HepG2 (cell line): ENCODE data around the gene MAP3K21. TPM values are rescaled to one million over a fixed set of nuclear protein-coding genes. Genes with fewer than 3 reads are reported as not detected.

ENCODE experiments used
- ATAC-seq: fragments of 200-7000 bp; cut with Tn5 transposase; 3 replicates; pipeline ENCODE4 v1.9.1; 2020; ENCODE audit warnings: mild to moderate bottlenecking, moderate library complexity
- BruUV-seq: library from RNA; stranded (reverse); fragments of 400-500 nt; replicated peaks from 2 replicates; lab custom pipeline; 2021; lab: Mats Ljungman, UMichigan
- CTCF ChIA-PET: fragments of 300-600 bp; formaldehyde crosslinking; extraction: SDS; loops from one replicate; lab custom pipeline; 2021; ENCODE audit warnings: low total read pairs, inconsistent platforms, low intra/inter-chr PET ratio; lab: Yijun Ruan, JAX
- POLR2A ChIA-PET: fragments of 350-600 bp; sonication (Branson Sonifier 250); formaldehyde crosslinking; loops from one replicate; lab custom pipeline; 2020; ENCODE audit warnings: antibody characterized with exemption, inconsistent platforms; lab: Yijun Ruan, JAX
- DNase-seq: peaks from one replicate; pipeline ENCODE4 v3.0.0-alpha.2; 2015; ENCODE audit warnings: low spot score
- FAIRE-seq: peaks from 3 replicates; lab custom pipeline; 2011; peaks lifted over from hg19 to GRCh38; lab: Jason Lieb, UNC
- H2AFZ ChIP-seq: one replicate; pipeline ENCODE4 v1.6.1; 2011; ENCODE audit warnings: low read length, inconsistent platforms
- H3K27ac ChIP-seq: fragments of 300-600 bp; 3 replicates; pipeline ENCODE4 v1.8.0; 2011; ENCODE audit warnings: mixed run types, mild to moderate bottlenecking, mixed read lengths, low read length, inconsistent platforms; ENCODE audit not compliant: insufficient read depth; ENCODE audit errors: extremely low read length
- H3K27me3 ChIP-seq, 2 experiments: fragments of 200-600 bp in 1 of 2; 2 replicates in 1 of 2; 3 replicates in 1 of 2; pipeline versions ENCODE4 v1.6.0 to v1.8.0; 2011; ENCODE audit warnings: low read length in 2 of 2, mild to moderate bottlenecking in 2 of 2, moderate library complexity in 2 of 2, inconsistent platforms in 1 of 2; ENCODE audit not compliant: insufficient read depth in 2 of 2, control insufficient read depth in 1 of 2
- H3K36me3 ChIP-seq, 2 experiments: fragments of 200-600 bp in 1 of 2; replicated peaks in 1 of 2; 2 replicates in 1 of 2; 3 replicates in 1 of 2; pipeline versions ENCODE4 v1.5.1 to v1.8.0; 2011; ENCODE audit warnings: low read length in 2 of 2, inconsistent platforms in 1 of 2; ENCODE audit not compliant: insufficient read depth in 2 of 2, control insufficient read depth in 1 of 2
- H3K4me1 ChIP-seq: 2 replicates; pipeline ENCODE4 v1.5.1; 2012; ENCODE audit warnings: low read length, inconsistent platforms; ENCODE audit not compliant: insufficient read depth
- H3K4me2 ChIP-seq: 2 replicates; pipeline ENCODE4 v1.6.0; 2011; ENCODE audit warnings: low read depth, low read length, inconsistent platforms
- H3K4me3 ChIP-seq, 3 experiments: fragments of 200-600 bp in 1 of 3; sonication (generic), shearing (Covaris generic) in 1 of 3; replicated peaks in 1 of 3; 2 replicates each; pipeline ENCODE4 v1.5.1; 2011 to 2016; ENCODE audit warnings: low read length in 3 of 3, inconsistent platforms in 2 of 3, low read depth in 2 of 3, mild to moderate bottlenecking in 2 of 3, control low read depth in 1 of 3, mixed read lengths in 1 of 3; ENCODE audit not compliant: insufficient read depth in 1 of 3
- H3K79me2 ChIP-seq: one replicate; pipeline ENCODE4 v1.6.1; 2011; ENCODE audit warnings: low read length, inconsistent platforms; ENCODE audit not compliant: insufficient read depth
- H3K9ac ChIP-seq: 2 replicates; pipeline ENCODE4 v1.6.0; 2011; ENCODE audit warnings: mild to moderate bottlenecking, low read depth, low read length, inconsistent platforms; ENCODE audit not compliant: insufficient read depth
- H3K9me3 ChIP-seq: 2 replicates; pipeline ENCODE4 v1.5.1; 2012; ENCODE audit warnings: mild to moderate bottlenecking, low read length
- H4K20me1 ChIP-seq: 2 replicates; pipeline ENCODE4 v1.6.0; 2011; ENCODE audit warnings: inconsistent platforms, mild to moderate bottlenecking, low read length, moderate library complexity; ENCODE audit not compliant: insufficient read depth
- CREB1 ChIP-seq, 2 experiments: fragments of 450-650 bp in 1 of 2; IDR thresholded peaks; 2 replicates each; pipeline ENCODE4 v1.6.1; 2016 to 2017; ENCODE audit warnings: control low read depth in 1 of 2, mild to moderate bottlenecking in 1 of 2, missing compliant biosample characterization in 1 of 2, missing genetic modification characterization in 1 of 2
- WGBS: methylation state at CpG from one replicate; pipeline ENCODE4 v1.1.6; 2017; ENCODE audit warnings: low lambda C conversion rate; 5-methylcytosine and 5-hydroxymethylcytosine counted together
- in situ Hi-C: cut with HindIII; loops from 2 replicates; pipeline ENCODE4 v1.10.0; 2017; ENCODE audit warnings: low pct_unique_long_range_greater_than_20kb; ENCODE audit not compliant: extremely low pct_ligation_motif_present
- intact Hi-C: fragments of 100-400 bp; cut with micrococcal nuclease; formaldehyde crosslinking; loops from one replicate; pipeline ENCODE4 v1.10.0; 2022; ENCODE audit not compliant: unreplicated experiment
- polyA plus RNA-seq, 8 experiments: library from polyadenylated mRNA; depleted of rRNA in 3 of 8; stranded (reverse) in 7 of 8; unstranded in 1 of 8; fragments of >200 nt; fragmentation: Illumina TruSeq in 4 of 8; extraction: Trizol in 4 of 8; gene quantifications; 2 replicates each; pipeline versions ENCODE4 v1.2.1 to v1.2.3, GENCODE V29; 2011 to 2016; ENCODE audit warnings: low read depth in 4 of 8, missing spikeins in 1 of 8, mixed read lengths in 1 of 8; ENCODE audit not compliant: insufficient read depth in 1 of 8
- total RNA-seq, 5 experiments: library from RNA; depleted of rRNA; stranded (reverse); fragments of >200 nt; fragmentation: Illumina TruSeq; extraction: Trizol; gene quantifications; 2 replicates each; pipeline ENCODE4 v1.2.3, GENCODE V29; 2016; ENCODE audit warnings: low read depth in 1 of 5
- TF ChIP-seq, protein P1 (sequence below): sonication (generic); formaldehyde crosslinking; IDR thresholded peaks from 2 replicates; pipeline ENCODE4 v1.9.0; 2022; ENCODE audit warnings: low read depth, missing genetic modification reagents
- TF ChIP-seq, protein P2 (sequence below): sonication (generic); formaldehyde crosslinking; IDR thresholded peaks from 2 replicates; pipeline ENCODE4 v1.4.0; 2020; ENCODE audit warnings: mild to moderate bottlenecking, missing genetic modification reagents

MAP3K21 gene
- total and polyA plus RNA-seq, 2 of the 13 experiments (the other 11 are each of a cell fraction or from before 2014, with no cell fraction given): not detected

DNA sequence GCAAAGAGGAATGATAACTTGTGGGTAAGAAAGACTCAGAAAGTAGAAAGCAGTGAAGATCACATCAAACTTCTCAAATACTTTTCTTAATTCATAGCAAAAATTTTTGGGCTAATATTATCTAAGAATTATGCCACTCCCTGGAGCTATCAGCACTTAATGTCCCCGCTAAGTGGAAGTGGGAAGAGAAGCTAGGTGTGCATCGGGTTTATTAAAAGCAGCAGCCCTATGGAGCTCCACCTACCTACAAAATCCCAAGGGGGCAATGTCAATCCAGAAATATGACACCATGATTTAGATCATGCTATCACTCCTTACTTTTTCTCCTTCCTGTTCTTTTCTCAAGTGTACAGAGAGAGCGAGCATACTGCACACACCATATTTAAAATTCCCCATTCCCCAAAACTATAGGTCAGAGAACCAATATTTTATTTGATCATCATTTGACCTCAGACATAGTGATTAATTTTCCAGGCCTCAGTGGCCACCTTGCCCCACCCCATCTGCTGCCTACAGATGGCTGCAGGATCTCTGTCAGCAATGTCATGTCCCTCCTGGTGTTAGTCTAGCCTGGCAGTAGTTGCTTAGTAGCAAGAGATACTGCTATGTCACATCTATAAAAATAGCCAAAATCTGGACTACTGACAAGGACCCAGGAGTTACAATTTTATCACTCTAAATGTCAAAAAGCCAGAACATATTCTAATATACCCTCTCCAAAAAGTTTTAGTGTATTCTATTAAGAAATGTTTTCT lies 66.6 kb downstream of the MAP3K21 start:
- Histone ChIP-seq H3K79me2 (no peaks in the 10 kb centered on the region), H3K9me3 (no peaks in the 10 kb centered on the region), H3K27me3 (no peaks in the 10 kb centered on the region), H2AFZ (no peak overlapping the region), H3K4me1 (no peaks in the 10 kb centered on the region), H3K27ac (no peak overlapping the region), H3K4me2 (no peak overlapping the region), H3K4me3 (no peak overlapping the region), H3K36me3 (no peaks in the 10 kb centered on the region), H3K9ac (no peak overlapping the region), H4K20me1 (no peaks in the 10 kb centered on the region)
- WGBS: 23% methylated on average over 3 of the region's 3 CpGs
- DNase-seq (no peak), FAIRE-seq (no peak), ATAC-seq (no peak)
- in situ Hi-C loops: loop anchor here (10.0 kb wide), 1 partner anchor 671 kb away; no protein-coding TSS in a partner anchor
- intact Hi-C loops: no loop called here
- no TSS peak for BruUV-seq
- POLR2A ChIA-PET: no interaction called here
- TF ChIP-seq, protein P1, sequence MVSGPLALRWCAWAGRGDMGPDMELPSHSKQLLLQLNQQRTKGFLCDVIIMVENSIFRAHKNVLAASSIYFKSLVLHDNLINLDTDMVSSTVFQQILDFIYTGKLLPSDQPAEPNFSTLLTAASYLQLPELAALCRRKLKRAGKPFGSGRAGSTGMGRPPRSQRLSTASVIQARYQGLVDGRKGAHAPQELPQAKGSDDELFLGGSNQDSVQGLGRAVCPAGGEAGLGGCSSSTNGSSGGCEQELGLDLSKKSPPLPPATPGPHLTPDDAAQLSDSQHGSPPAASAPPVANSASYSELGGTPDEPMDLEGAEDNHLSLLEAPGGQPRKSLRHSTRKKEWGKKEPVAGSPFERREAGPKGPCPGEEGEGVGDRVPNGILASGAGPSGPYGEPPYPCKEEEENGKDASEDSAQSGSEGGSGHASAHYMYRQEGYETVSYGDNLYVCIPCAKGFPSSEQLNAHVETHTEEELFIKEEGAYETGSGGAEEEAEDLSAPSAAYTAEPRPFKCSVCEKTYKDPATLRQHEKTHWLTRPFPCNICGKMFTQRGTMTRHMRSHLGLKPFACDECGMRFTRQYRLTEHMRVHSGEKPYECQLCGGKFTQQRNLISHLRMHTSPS (CRISPR knock-in tag): no peak
- TF ChIP-seq, protein P2, sequence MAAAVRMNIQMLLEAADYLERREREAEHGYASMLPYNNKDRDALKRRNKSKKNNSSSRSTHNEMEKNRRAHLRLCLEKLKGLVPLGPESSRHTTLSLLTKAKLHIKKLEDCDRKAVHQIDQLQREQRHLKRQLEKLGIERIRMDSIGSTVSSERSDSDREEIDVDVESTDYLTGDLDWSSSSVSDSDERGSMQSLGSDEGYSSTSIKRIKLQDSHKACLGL (CRISPR knock-in tag): no peak
- TF ChIP-seq CREB1 (IDR thresholded peaks at IDR 0.05) (0 out of 2 replicates have a peak, but pooled peaks have one; percentile 30), CREB1 (CRISPR knock-in tag; IDR thresholded peaks at IDR 0.05) (no peak)
- CTCF ChIA-PET: interaction anchor here (1.9 kb wide), 1 partner anchor 672 kb away, joined by 13 read pairs; no protein-coding TSS in a partner anchor
